HFFc6 (cell line): ENCODE results near the gene DLG2. TPM values are rescaled to one million over a fixed set of nuclear protein-coding genes. Genes with fewer than 3 reads are reported as not detected.

ENCODE experiments used
- DNase-seq: peaks from one replicate; pipeline ENCODE4 v3.0.0-alpha.2; 2018
- H3K27ac Mint-ChIP-seq: 2 replicates; pipeline ENCODE4 v1.8.0; 2020; ENCODE audit warnings: mild to moderate bottlenecking, mixed read lengths
- H3K27me3 Mint-ChIP-seq: 2 replicates; pipeline ENCODE4 v1.8.0; 2021; ENCODE audit warnings: mild to moderate bottlenecking, moderate library complexity, mixed read lengths; ENCODE audit not compliant: insufficient read depth
- H3K36me3 Mint-ChIP-seq: 2 replicates; pipeline ENCODE4 v1.8.0; 2021; ENCODE audit warnings: low read depth, mixed read lengths
- H3K4me1 Mint-ChIP-seq: 2 replicates; pipeline ENCODE4 v1.8.0; 2020; ENCODE audit warnings: low read depth, mixed read lengths
- H3K4me3 Mint-ChIP-seq: 2 replicates; pipeline ENCODE4 v1.8.0; 2020; ENCODE audit warnings: mild to moderate bottlenecking, moderate library complexity, mixed read lengths
- H3K9me3 Mint-ChIP-seq: 2 replicates; pipeline ENCODE4 v1.8.0; 2020; ENCODE audit warnings: mild to moderate bottlenecking, mixed read lengths
- total RNA-seq, 6 experiments: library from RNA; stranded (reverse); fragmentation: NEBNext Ultra II Directional; extraction: Animal tissue kit (Norgen Biotek cat#: 25700); gene quantifications; 2 replicates in 1 of 6; 3 replicates in 5 of 6; pipeline ENCODE4 v1.2.3, GENCODE V29; 2021
- TF ChIP-seq, protein P1 (sequence below): fragments of 200-600 bp; sonication (generic); IDR thresholded peaks from 2 replicates; pipeline ENCODE4 v1.5.0; 2021; ENCODE audit warnings: antibody characterized with exemption, mild to moderate bottlenecking

Gene DLG2
- total RNA-seq, 6 experiments from 2014 or later, result 0.39 to 1.00 (median 0.80) TPM; not detected in 1

DNA sequence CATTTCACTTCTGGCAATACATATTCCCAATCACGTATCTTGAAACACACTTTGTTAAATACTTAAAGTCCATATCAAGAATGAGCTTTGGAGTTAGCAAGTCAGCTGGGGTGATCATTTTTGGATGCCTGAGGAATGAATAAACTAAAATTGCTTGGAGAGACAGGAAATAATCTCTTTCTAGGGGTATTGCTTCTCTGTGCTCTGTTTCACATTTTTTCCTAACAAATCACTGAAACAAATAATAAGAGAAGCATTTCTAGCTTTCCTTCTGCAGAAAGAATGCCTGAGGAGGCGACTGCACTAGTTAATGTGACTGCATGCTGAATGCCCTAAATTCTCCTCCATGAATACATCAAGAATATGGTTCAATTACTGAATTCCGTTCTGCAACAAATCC is 1799.6 kb downstream of the DLG2 start:
- Mint-ChIP-seq H3K4me1 (peaks cover 52% of the 10 kb centered on the region), H3K4me3 (peak overlapping the region; percentile 89), H3K36me3 (no peaks in the 10 kb centered on the region), H3K27ac (peak overlapping the region; percentile 88), H3K9me3 (no peaks in the 10 kb centered on the region), H3K27me3 (no peaks in the 10 kb centered on the region)
- TF ChIP-seq, protein P1, sequence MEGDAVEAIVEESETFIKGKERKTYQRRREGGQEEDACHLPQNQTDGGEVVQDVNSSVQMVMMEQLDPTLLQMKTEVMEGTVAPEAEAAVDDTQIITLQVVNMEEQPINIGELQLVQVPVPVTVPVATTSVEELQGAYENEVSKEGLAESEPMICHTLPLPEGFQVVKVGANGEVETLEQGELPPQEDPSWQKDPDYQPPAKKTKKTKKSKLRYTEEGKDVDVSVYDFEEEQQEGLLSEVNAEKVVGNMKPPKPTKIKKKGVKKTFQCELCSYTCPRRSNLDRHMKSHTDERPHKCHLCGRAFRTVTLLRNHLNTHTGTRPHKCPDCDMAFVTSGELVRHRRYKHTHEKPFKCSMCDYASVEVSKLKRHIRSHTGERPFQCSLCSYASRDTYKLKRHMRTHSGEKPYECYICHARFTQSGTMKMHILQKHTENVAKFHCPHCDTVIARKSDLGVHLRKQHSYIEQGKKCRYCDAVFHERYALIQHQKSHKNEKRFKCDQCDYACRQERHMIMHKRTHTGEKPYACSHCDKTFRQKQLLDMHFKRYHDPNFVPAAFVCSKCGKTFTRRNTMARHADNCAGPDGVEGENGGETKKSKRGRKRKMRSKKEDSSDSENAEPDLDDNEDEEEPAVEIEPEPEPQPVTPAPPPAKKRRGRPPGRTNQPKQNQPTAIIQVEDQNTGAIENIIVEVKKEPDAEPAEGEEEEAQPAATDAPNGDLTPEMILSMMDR, result no peak
- DNase-seq, result peak; percentile 78

DNA sequence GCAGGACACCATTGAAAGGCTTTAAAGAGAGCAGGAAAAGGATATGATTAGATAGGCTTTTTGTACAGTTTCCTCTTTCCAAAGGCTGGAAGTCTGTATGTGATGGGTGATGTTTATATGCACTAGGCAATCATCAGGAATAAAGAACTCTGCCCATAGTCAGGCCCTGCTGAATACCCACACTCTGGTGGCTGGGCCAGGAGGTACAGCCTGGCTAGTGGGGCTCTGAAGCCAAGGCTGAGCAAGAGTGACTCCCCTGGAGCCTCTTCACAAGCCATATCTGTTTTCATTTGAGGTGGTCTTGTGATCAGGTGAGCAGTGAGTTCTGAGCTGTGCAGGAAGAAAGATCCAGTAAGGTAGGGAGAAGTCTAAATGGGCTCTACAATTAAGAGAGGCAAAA is 1801.1 kb downstream of the DLG2 start:
- no peaks in the 10 kb centered on the region for H3K27me3 Mint-ChIP-seq
- H3K4me1 Mint-ChIP-seq, result peaks cover 52% of the 10 kb centered on the region
- peak overlapping the region; percentile 88 for H3K27ac Mint-ChIP-seq

GRCh38 chr11:83823461-83824025 is 1803.6 kb downstream of the DLG2 start:
- TF ChIP-seq, protein P1, result no peak
- peak overlapping the region; percentile 53 for H3K27ac Mint-ChIP-seq
- H3K36me3 Mint-ChIP-seq, result no peaks in the 10 kb centered on the region
- H3K9me3 Mint-ChIP-seq, result no peaks in the 10 kb centered on the region
- DNase-seq, result no peak
- H3K4me1 Mint-ChIP-seq, result peaks cover 53% of the 10 kb centered on the region
- H3K4me3 Mint-ChIP-seq, result 0 out of 2 replicates have a peak overlapping the region, but pooled peaks have one; percentile 12
- no peaks in the 10 kb centered on the region for H3K27me3 Mint-ChIP-seq

More for the DNA sequence above, 1801.1 kb downstream of the DLG2 start:
- Mint-ChIP-seq H3K9me3 (no peaks in the 10 kb centered on the region), H3K36me3 (no peaks in the 10 kb centered on the region), H3K4me3 (no peak overlapping the region)
- no peak for DNase-seq
- TF ChIP-seq, protein P1, result no peak

DNA sequence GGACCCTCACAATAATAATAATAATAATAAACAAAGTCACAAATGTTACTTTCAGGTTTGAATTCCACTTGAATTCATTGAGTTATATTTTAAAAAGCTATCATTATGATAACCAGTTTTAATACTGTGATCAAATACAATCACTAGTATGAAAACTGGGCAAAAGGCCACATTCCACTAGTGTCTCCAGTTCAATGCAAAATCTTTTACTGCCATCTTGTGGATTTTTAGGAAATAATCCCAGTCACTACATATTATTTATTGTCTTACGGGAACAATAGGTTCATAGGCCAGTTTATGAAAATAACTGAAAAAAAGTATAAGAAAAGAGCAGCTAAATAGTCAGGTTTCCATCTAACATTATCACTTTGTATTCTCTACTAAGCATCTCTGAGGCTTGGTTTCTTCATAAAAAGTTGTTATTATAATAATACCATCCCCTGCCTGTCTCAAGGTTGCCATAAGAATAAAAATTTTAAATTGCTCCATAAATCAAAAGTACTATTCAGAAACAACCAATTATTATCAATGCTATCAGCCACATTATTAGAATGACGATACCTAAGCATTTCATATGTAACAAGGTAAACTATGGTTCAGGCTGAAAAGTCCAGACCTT is 1807.1 kb downstream of the DLG2 start:
- TF ChIP-seq, protein P1, result peak; percentile 83
- Mint-ChIP-seq H3K4me3 (no peak overlapping the region), H3K27ac (no peak overlapping the region), H3K27me3 (no peaks in the 10 kb centered on the region), H3K36me3 (no peaks in the 10 kb centered on the region), H3K9me3 (no peaks in the 10 kb centered on the region), H3K4me1 (peaks cover 45% of the 10 kb centered on the region)
- DNase-seq, result peak; percentile 79

DNA sequence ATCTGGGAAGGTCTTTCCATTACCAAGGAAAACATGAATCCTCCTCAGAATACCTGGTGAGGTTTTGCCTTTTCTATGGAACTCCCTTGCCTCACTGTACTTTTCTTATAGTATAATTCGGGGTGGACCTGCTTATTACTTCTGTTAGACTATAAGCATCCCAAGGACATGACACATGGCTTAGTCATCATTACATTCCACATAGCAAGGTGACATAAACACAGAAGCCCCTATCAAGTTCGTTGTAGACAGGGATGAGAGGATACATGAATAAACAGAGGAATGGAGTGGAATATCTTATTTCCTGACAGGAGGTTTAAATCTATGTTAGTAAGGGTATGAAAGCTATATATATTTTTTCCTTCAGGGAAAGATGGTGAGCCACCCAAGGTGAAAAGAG is 1808.8 kb downstream of the DLG2 start:
- TF ChIP-seq, protein P1, result no peak
- Mint-ChIP-seq H3K4me1 (peaks cover 30% of the 10 kb centered on the region), H3K4me3 (no peak overlapping the region), H3K36me3 (no peaks in the 10 kb centered on the region), H3K9me3 (no peaks in the 10 kb centered on the region), H3K27ac (peak overlapping the region; percentile 4; the same call in 1 of the 2 replicates), H3K27me3 (peaks cover 2% of the 10 kb centered on the region; the same call in 1 of the 2 replicates)
- DNase-seq, result peak; percentile 24
